Spleen (tissue), 7 donors: Measurements from ENCODE around the gene HSFX3.

Source experiments
- CTCF ChIP-seq, 11 experiments: fragments of 200-600 bp in 7 of 11; fragments of 450-650 bp in 4 of 11; sonication (generic) in 4 of 11; IDR thresholded peaks in 8 of 11; conservative IDR thresholded peaks in 3 of 11; 1 replicate in 7 of 11; 2 replicates in 4 of 11; pipeline versions ENCODE4 v1.4.0 to v1.8.0; 2016 to 2021; ENCODE audit warnings: antibody characterized with exemption in 11 of 11, inconsistent platforms in 4 of 11, mild to moderate bottlenecking in 1 of 11
- POLR2A ChIP-seq, 3 donors: fragments of 450-650 bp; IDR thresholded peaks; one replicate each; pipeline ENCODE4 v1.5.1; 2017; ENCODE audit warnings: antibody characterized with exemption in 3 of 3, mild to moderate bottlenecking in 1 of 3
- donor health status: DM: no; HTN: no; CAD: no; lungs with moderate emphysema.
- donor health status: DM: no; HTN: no; CAD: no.
- donor health status: DM: no; HTN: no; CAD: no.

- TF ChIP-seq CTCF (IDR thresholded peaks at IDR 0.05 in 8 of 11, conservative IDR thresholded peaks at IDR 0.05 in 3 of 11) (no peak), POLR2A (IDR thresholded peaks at IDR 0.05) (no peak)
These were observed 33.1 kb downstream of the HSFX3 start for GRCh38 chrX:149516604-149517003.
